GM19452 (cell line): ENCODE data around the gene FAM228B.
"Not testable (repeated sequence)": the region's sequence is repeated elsewhere in the genome, so short reads cannot be mapped to it uniquely, and the experiment has no call there.

Experiments used
- ATAC-seq: cut with Tn5 transposase; IDR thresholded peaks from one replicate; pipeline ENCODE4 v1.9.1; 2021; ENCODE audit not compliant: unreplicated experiment

Gene FAM228B

GRCh38 chr2:24101992-24102391 lies 21.3 kb upstream of the FAM228B start:
- ATAC-seq, result no peak

GRCh38 chr2:24102677-24103076 lies 20.6 kb upstream of the FAM228B start:
- no peak for ATAC-seq

GRCh38 chr2:24104110-24104650 lies 19.1 kb upstream of the FAM228B start:
- ATAC-seq, result no peak

GRCh38 chr2:24104906-24105305 lies 18.4 kb upstream of the FAM228B start:
- no peak for ATAC-seq

- ATAC-seq, result no peak
Measured at GRCh38 chr2:24105816-24106215, 17.5 kb upstream of the FAM228B start.

- ATAC-seq, result no peak
Measured at GRCh38 chr2:24106786-24107185, 16.5 kb upstream of the FAM228B start.

GRCh38 chr2:24107336-24107735 lies 15.9 kb upstream of the FAM228B start:
- no peak for ATAC-seq

- ATAC-seq, result not testable (repeated sequence)
Measured at GRCh38 chr2:24109431-24109830, 13.8 kb upstream of the FAM228B start.

- ATAC-seq, result no peak
Measured at GRCh38 chr2:24110660-24111303, 12.5 kb upstream of the FAM228B start.

- ATAC-seq, result no peak
Measured at GRCh38 chr2:24111407-24111901, 11.8 kb upstream of the FAM228B start.

- no peak for ATAC-seq
Measured at GRCh38 chr2:24115057-24115456, 8.2 kb upstream of the FAM228B start.

GRCh38 chr2:24117902-24118301 lies 5.4 kb upstream of the FAM228B start:
- no peak for ATAC-seq

- no peak for ATAC-seq
Measured at GRCh38 chr2:24121066-24121465, 2.2 kb upstream of the FAM228B start.

- ATAC-seq, result no peak
Measured at GRCh38 chr2:24121469-24121868, 1.8 kb upstream of the FAM228B start.

GRCh38 chr2:24122366-24123194 lies 689 bp upstream of the FAM228B start:
- ATAC-seq, result no peak

- peak; percentile 7 for ATAC-seq
Measured at GRCh38 chr2:24123922-24124580, 782 bp downstream of the FAM228B start.

- no peak for ATAC-seq
Measured at GRCh38 chr2:24125956-24126355, 2.7 kb downstream of the FAM228B start.

- ATAC-seq, result no peak
Measured at GRCh38 chr2:24132543-24132942, 9.3 kb downstream of the FAM228B start.

GRCh38 chr2:24140305-24140704 lies 17.0 kb downstream of the FAM228B start:
- not testable (repeated sequence) for ATAC-seq

GRCh38 chr2:24147364-24147763 lies 24.1 kb downstream of the FAM228B start:
- ATAC-seq, result no peak

GRCh38 chr2:24152413-24153197 lies 29.3 kb downstream of the FAM228B start:
- ATAC-seq, result no peak
